Esophagus squamous epithelium (tissue), 4 donors: ENCODE measurements around the gene ZNF592.
"Not testable (repeated sequence)": the region's sequence is repeated elsewhere in the genome, so short reads cannot be mapped to it uniquely, and the experiment has no call there.

ENCODE experiments used
- POLR2A ChIP-seq, 4 donors: fragments of 450-650 bp; IDR thresholded peaks; one replicate each; pipeline ENCODE4 v1.6.1; 2017; ENCODE audit warnings: antibody characterized with exemption in 4 of 4, mild to moderate bottlenecking in 4 of 4, moderate library complexity in 3 of 4
- TF ChIP-seq, protein P1 (sequence below), 6 experiments: fragments of 450-650 bp in 4 of 6; fragments of 200-600 bp in 2 of 6; sonication (generic) in 2 of 6; IDR thresholded peaks; one replicate each; pipeline ENCODE4 v1.5.1; 2016 to 2019; ENCODE audit warnings: antibody characterized with exemption in 6 of 6, mild to moderate bottlenecking in 4 of 6, moderate library complexity in 4 of 6

DNA sequence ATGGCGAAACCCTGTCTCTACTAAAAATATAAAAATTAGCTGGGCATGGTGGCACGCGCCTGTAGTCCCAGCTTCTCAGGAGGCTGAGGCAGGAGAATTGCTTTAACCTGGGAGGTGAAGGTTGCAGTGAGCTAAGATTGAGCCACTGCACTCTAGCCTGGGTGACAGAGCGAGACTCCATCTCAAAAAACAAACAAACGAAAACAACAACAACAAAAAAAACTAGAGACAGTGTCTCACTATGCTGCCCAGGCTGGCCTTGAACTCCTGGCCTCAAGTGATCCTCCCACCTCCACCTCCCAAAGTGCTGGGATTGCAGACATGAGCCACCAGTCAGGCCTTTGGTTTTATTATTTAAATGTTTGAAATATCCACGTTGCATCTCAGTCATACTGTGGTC is 3.3 kb downstream of the ZNF592 start:
- TF ChIP-seq, protein P1, sequence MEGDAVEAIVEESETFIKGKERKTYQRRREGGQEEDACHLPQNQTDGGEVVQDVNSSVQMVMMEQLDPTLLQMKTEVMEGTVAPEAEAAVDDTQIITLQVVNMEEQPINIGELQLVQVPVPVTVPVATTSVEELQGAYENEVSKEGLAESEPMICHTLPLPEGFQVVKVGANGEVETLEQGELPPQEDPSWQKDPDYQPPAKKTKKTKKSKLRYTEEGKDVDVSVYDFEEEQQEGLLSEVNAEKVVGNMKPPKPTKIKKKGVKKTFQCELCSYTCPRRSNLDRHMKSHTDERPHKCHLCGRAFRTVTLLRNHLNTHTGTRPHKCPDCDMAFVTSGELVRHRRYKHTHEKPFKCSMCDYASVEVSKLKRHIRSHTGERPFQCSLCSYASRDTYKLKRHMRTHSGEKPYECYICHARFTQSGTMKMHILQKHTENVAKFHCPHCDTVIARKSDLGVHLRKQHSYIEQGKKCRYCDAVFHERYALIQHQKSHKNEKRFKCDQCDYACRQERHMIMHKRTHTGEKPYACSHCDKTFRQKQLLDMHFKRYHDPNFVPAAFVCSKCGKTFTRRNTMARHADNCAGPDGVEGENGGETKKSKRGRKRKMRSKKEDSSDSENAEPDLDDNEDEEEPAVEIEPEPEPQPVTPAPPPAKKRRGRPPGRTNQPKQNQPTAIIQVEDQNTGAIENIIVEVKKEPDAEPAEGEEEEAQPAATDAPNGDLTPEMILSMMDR (IDR thresholded peaks at IDR 0.05) = not testable (repeated sequence)
- TF ChIP-seq POLR2A (IDR thresholded peaks at IDR 0.05) = not testable (repeated sequence)
